Adrenal gland (tissue), 12 donors: ENCODE data around the gene MRPL53. TPM values are rescaled to one million over a fixed set of nuclear protein-coding genes. Genes with fewer than 3 reads are reported as not detected.

Source experiments
- DNase-seq, 7 donors: peaks; one replicate each; pipeline ENCODE4 v3.0.0-alpha.2; 2019 to 2020
- H3K27ac ChIP-seq, 5 donors: fragments of 200-600 bp; sonication (generic) in 4 of 5; 1 replicate in 3 of 5; 2 replicates in 2 of 5; pipeline versions ENCODE4 v1.5.1 to v1.8.0; 2016 to 2020; ENCODE audit warnings: mild to moderate bottlenecking in 1 of 5
- H3K27me3 ChIP-seq: fragments of 200-600 bp; 2 replicates; pipeline ENCODE4 v1.8.0; 2021
- H3K36me3 ChIP-seq, 2 donors: fragments of 200-600 bp; replicated peaks in 1 of 2; 1 replicate in 1 of 2; 2 replicates in 1 of 2; pipeline versions ENCODE4 v1.5.1 to v1.8.0; 2018 to 2022
- H3K4me1 ChIP-seq, 2 donors: fragments of 200-600 bp; replicated peaks in 1 of 2; 1 replicate in 1 of 2; 2 replicates in 1 of 2; pipeline versions ENCODE4 v1.5.1 to v1.8.0; 2018 to 2021
- H3K4me3 ChIP-seq, 4 donors: fragments of 200-600 bp; sonication (generic) in 3 of 4; one replicate each; pipeline ENCODE4 v1.5.1; 2016 to 2018
- H3K9me3 ChIP-seq, 3 donors: fragments of 200-600 bp; sonication (generic) in 1 of 3; replicated peaks in 1 of 3; 1 replicate in 2 of 3; 2 replicates in 1 of 3; pipeline versions ENCODE4 v1.5.1 to v1.8.0; 2016 to 2021
- POLR2A ChIP-seq, 2 donors: fragments of 450-650 bp; IDR thresholded peaks; one replicate each; pipeline ENCODE4 v1.6.1; 2017; ENCODE audit warnings: antibody characterized with exemption in 2 of 2, mild to moderate bottlenecking in 2 of 2, moderate library complexity in 1 of 2
- WGBS, 4 donors: extraction: QIAGEN DNeasy Blood & Tissue Kit in 2 of 4; methylation state at CpG; one replicate each; pipeline versions ENCODE4 v1.1.5 to v1.1.7; 2013 to 2017; 5-methylcytosine and 5-hydroxymethylcytosine counted together
- intact Hi-C, 2 donors: fragments of 100-400 bp; cut with DNase I; formaldehyde crosslinking; loops; one replicate each; pipeline versions ENCODE4 v1.14.1 to v1.15.0; 2022 to 2023
- polyA plus RNA-seq, 3 donors: library from polyadenylated mRNA; stranded (reverse); fragments of 200-250 nt in 2 of 3; fragments of 350-450 nt in 1 of 3; fragmentation: Illumina TruSeq in 1 of 3; extraction: RNeasy Lipid Tissue Mini Kit (QIAGEN cat#74804) in 1 of 3; gene quantifications; one replicate each; pipeline ENCODE4 v1.2.3, GENCODE V29; 2013 to 2014
- total RNA-seq, 9 donors: library from RNA; depleted of rRNA in 4 of 9; stranded (reverse); fragments of >200 nt in 4 of 9; fragments of 120-200 nt in 1 of 9; fragmentation: NEBNext Ultra II Directional in 1 of 9; extraction: Animal tissue kit (Norgen Biotek cat#: 25700) in 1 of 9; gene quantifications; one replicate each; pipeline versions ENCODE4 v1.1.0 to v1.2.4, GENCODE V29; 2013 to 2023
- TF ChIP-seq, protein P1 (sequence below), 6 experiments: fragments of 450-650 bp in 4 of 6; fragments of 200-600 bp in 2 of 6; sonication (generic) in 1 of 6; IDR thresholded peaks; 1 replicate in 5 of 6; 2 replicates in 1 of 6; pipeline versions ENCODE4 v1.5.1 to v1.8.0; 2016 to 2021; ENCODE audit warnings: antibody characterized with exemption in 6 of 6, mild to moderate bottlenecking in 2 of 6, moderate library complexity in 1 of 6
- donor health status: healthy with polysubstance abuse.
- donor health status: Bipolar disorder and iron deficiency.
- donor health status: DM: yes; HTN: yes; CAD: no.
- donor health status: DM: no; HTN: no; CAD: no.
- donor health status: DM: no; HTN: no; CAD: no.
- donor health status: DM: yes; HTN: yes; CAD: no.

Gene MRPL53
- total and polyA plus RNA-seq, 12 donors = 26.4 to 191 (median 135) TPM

DNA sequence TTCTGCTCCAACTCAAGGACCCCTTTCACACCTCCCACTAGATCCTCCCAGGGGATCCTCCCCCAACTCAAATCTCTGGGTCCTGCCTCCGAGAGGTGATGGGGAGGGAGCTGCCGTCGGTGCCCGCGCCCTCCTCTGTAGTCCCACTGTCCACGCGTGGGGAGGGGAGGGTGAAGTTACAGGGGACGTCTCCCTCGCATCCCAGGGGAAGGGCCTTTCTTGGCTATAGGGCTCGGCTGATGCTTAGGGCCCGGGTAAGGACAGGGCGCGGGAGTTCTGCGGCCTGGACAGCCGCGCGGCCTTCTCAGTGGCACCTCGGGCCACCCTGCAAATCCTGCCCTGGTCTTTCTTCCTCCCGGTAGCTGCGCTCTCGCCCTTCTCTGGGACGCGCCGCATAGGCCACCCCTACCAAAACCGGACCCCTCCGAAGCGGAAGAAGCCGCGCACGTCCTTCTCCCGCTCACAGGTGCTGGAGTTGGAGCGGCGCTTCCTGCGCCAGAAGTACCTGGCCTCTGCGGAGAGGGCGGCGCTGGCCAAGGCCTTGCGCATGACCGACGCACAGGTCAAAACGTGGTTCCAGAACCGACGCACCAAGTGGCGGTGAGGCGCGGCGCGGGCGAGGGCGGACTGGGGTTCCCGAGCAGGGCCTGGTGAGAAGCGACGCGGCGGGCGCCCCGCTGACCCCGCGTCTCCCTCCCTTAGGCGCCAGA is 42.9 kb upstream of the MRPL53 start:
- peaks cover 0 to 18% of the 10 kb centered on the region in 2 donors for H3K4me1 ChIP-seq
- H3K4me3 ChIP-seq = peak overlapping the region in 1 of 4 donors; percentile 39
- no peaks in the 10 kb centered on the region for H3K9me3 ChIP-seq
- TF ChIP-seq, protein P1, sequence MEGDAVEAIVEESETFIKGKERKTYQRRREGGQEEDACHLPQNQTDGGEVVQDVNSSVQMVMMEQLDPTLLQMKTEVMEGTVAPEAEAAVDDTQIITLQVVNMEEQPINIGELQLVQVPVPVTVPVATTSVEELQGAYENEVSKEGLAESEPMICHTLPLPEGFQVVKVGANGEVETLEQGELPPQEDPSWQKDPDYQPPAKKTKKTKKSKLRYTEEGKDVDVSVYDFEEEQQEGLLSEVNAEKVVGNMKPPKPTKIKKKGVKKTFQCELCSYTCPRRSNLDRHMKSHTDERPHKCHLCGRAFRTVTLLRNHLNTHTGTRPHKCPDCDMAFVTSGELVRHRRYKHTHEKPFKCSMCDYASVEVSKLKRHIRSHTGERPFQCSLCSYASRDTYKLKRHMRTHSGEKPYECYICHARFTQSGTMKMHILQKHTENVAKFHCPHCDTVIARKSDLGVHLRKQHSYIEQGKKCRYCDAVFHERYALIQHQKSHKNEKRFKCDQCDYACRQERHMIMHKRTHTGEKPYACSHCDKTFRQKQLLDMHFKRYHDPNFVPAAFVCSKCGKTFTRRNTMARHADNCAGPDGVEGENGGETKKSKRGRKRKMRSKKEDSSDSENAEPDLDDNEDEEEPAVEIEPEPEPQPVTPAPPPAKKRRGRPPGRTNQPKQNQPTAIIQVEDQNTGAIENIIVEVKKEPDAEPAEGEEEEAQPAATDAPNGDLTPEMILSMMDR (IDR thresholded peaks at IDR 0.05) = no peak
- TF ChIP-seq POLR2A (IDR thresholded peaks at IDR 0.05) = no peak
- H3K27me3 ChIP-seq = peaks cover 96% of the 10 kb centered on the region
- WGBS, 4 donors = 10 to 18% (median 11%) methylated on average over 9 to 60 of the region's 60 CpGs
- no peaks in the 10 kb centered on the region for H3K36me3 ChIP-seq
- intact Hi-C loops = no loop called here
- H3K27ac ChIP-seq = peak overlapping the region in 1 of 5 donors; percentile 52
- DNase-seq = no peak

DNA sequence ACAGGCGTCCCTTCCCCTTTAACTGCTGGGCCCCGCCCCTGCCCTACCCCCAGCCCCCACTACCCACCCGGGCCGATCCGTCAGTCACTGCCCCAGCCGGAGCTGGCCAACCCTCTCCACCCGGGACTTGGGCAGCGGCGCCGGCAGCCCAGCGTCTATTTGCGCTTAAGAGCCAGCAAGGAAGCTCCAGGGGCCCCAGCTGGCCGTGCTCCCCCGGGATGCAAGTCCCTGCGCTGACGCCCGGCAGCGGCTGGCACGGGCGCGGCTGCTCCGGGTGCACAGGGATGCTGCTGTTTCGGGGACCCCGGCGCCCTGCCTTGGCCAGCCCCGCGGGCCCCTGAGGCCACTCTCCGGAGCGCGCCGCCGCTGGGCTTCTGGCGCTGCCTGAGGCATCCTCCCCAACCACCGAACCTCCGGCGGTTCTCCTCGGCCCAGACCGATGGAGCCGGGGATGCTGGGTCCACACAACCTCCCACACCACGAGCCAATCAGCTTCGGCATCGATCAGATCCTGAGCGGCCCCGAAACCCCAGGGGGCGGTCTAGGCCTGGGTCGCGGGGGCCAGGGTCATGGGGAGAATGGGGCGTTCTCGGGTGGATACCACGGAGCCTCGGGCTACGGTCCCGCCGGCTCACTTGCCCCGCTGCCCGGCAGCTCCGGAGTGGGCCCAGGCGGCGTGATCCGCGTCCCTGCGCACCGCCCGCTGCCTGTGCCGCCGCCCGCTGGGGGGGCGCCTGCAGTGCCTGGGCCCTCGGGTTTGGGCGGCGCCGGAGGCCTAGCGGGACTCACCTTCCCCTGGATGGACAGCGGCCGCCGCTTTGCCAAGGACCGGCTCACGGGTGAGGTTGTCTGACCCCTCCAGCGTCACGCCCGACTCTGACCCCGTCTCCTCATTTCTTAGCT is 42.1 kb upstream of the MRPL53 start, which contains the start of gene TLX2:
TSS of gene TLX2 (plus strand) at position 83 of the 903 bp plus-strand sequence. CDS start at position 440, 357 bp downstream.
- H3K4me1 ChIP-seq = peaks cover 0 to 18% of the 10 kb centered on the region in 2 donors
- H3K4me3 ChIP-seq = peak within 1 kb of the TSS in 1 of 4 donors; percentile 12
- 4 to 8% (median 5%) methylated on average over 13 to 82 of the region's 82 CpGs for WGBS, 4 donors
- peaks cover 88% of the 10 kb centered on the region for H3K27me3 ChIP-seq
- peak in 1 of 7 donors; percentile 67 for DNase-seq
- H3K9me3 ChIP-seq = no peaks in the 10 kb centered on the region
- H3K36me3 ChIP-seq = no peaks in the 10 kb centered on the region
- no peak for TF ChIP-seq POLR2A (IDR thresholded peaks at IDR 0.05)
- TF ChIP-seq, protein P1 (IDR thresholded peaks at IDR 0.05) = no peak
- H3K27ac ChIP-seq = peak within 1 kb of the TSS in 1 of 5 donors; percentile 52
- intact Hi-C loops = no loop called here

DNA sequence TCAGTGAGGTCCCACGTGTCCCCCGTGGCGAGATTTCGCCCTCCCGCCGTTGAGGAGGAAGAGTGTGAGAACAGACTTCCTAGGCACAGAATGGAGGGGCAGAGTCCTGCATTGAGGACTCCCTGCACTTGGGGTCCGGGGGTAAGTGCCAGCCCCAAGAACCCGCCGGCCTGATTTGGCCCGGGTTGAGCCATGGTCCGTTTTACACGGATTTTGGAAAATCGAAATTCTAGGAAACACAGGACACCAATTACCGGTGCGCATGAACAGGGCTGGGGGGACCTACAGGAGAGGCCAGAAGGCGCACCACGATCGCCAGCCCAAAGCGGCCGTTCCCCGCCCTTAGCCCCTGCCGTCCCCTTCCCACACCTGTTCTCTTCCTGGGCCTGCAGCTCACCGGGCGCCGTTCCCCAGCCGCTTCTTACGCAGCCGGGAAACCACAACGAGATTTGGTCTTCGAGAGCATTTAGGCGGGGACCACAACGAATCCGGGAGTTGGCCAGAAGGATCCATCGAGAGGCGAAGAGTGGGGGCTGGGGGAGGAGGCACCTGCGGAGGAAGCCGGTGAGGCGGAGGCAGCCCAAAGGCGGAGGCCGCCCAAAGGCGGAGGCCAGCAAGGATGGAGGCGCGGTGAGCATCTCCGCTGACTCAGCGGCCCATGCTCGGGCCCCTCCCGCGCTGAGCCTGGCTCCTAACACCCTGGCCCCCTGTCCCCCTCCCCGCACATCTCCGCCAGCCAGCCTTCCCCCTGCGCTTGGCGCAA is 41.3 kb upstream of the MRPL53 start:
- Histone ChIP-seq H3K4me3 (no peak overlapping the region), H3K27me3 (peaks cover 80% of the 10 kb centered on the region), H3K36me3 (no peaks in the 10 kb centered on the region), H3K4me1 (peaks cover 0 to 18% of the 10 kb centered on the region in 2 donors), H3K9me3 (no peaks in the 10 kb centered on the region), H3K27ac (peak overlapping the region in 1 of 5 donors; percentile 52)
- intact Hi-C loops = no loop called here
- TF ChIP-seq, protein P1 (IDR thresholded peaks at IDR 0.05) = no peak
- no peak for TF ChIP-seq POLR2A (IDR thresholded peaks at IDR 0.05)
- DNase-seq = no peak
- WGBS, 4 donors = 4 to 8% (median 5%) methylated on average over 35 to 52 of the region's 52 CpGs
